ENCODE measurements around the gene MTR. TPM values are rescaled to one million over a fixed set of nuclear protein-coding genes. Genes with fewer than 3 reads are reported as not detected.

Gene MTR
- total RNA-seq, 1 experiment from 2014 or later, result 35.5 TPM

GRCh38 chr1:236830116-236830515 lies 35.0 kb downstream of the MTR start:
- H3K9ac ChIP-seq (ENCODE audit: extremely low read depth, insufficient read length, low read length), result no peak overlapping the region
- H4K8ac ChIP-seq (replicated peaks; ENCODE audit: insufficient read length, low read depth, low read length), result no peak overlapping the region
- Mint-ChIP-seq H3K27ac (no peak overlapping the region), H3K36me3 (ENCODE audit: insufficient read depth in 1 of 3, low read depth in 3 of 3) (peaks cover 4 to 53% (median 35%) of the 10 kb centered on the region in 3 experiments; a peak in 6 of 7 replicates), H3K4me1 (no peaks in the 10 kb centered on the region), H3K27me3 (ENCODE audit: low read depth) (no peaks in the 10 kb centered on the region), H3K4me3 (no peak overlapping the region), H3K9me3 (no peaks in the 10 kb centered on the region)
- no peak overlapping the region for H3K4me2 ChIP-seq (ENCODE audit: insufficient read depth, insufficient read length, low read length)
- no peaks in the 10 kb centered on the region for H3K79me2 ChIP-seq (ENCODE audit: insufficient read depth, low read length)
- H3K79me1 ChIP-seq (ENCODE audit: insufficient read depth, low read depth, low read length, poor library complexity, severe bottlenecking), result peaks cover 2% of the 10 kb centered on the region
- no peak for DNase-seq
- H3K27ac ChIP-seq (ENCODE audit: insufficient read length, low read depth, low read length), result no peak overlapping the region
- no peak overlapping the region for H3K23ac ChIP-seq (ENCODE audit: insufficient read length, low read depth, low read length)
- no peak overlapping the region for H3K14ac ChIP-seq (ENCODE audit: insufficient read depth, low read length)
- H3K56ac ChIP-seq (ENCODE audit: insufficient read length, low read depth, low read length), result no peak overlapping the region
- H3K27me3 ChIP-seq (ENCODE audit: insufficient read depth, low read length), result no peaks in the 10 kb centered on the region
- H2BK5ac ChIP-seq (ENCODE audit: insufficient read length, low read length), result no peak overlapping the region
- no peak overlapping the region for H2BK20ac ChIP-seq (ENCODE audit: low read depth, low read length, poor library complexity, severe bottlenecking)
- H2BK120ac ChIP-seq (ENCODE audit: low read depth, low read length, poor library complexity, severe bottlenecking), result no peak overlapping the region
- H2BK12ac ChIP-seq (ENCODE audit: insufficient read length, low read depth, low read length), result no peak overlapping the region
- H3K4me1 ChIP-seq (ENCODE audit: insufficient read depth, low read length), result no peaks in the 10 kb centered on the region
- H4K20me1 ChIP-seq (ENCODE audit: control insufficient read depth, insufficient read depth, insufficient read length), result no peaks in the 10 kb centered on the region
- no peak overlapping the region for H2AK5ac ChIP-seq (ENCODE audit: insufficient read length, low read length)
- H4K5ac ChIP-seq (ENCODE audit: insufficient read length, low read depth, low read length), result no peak overlapping the region
- H2AFZ ChIP-seq (ENCODE audit: low read length), result no peak overlapping the region
- H3K23me2 ChIP-seq (ENCODE audit: insufficient read length, low read depth, low read length, poor library complexity, severe bottlenecking), result no peaks in the 10 kb centered on the region
- no peak for TF ChIP-seq CTCF (conservative IDR thresholded peaks at IDR 0.05)
- no peak overlapping the region for H3K18ac ChIP-seq (ENCODE audit: insufficient read length, low read depth, low read length)
- no peak overlapping the region for H3K4ac ChIP-seq (ENCODE audit: low read depth, low read length)
- H3K9me3 ChIP-seq (ENCODE audit: control insufficient read depth, low read depth, low read length), result no peaks in the 10 kb centered on the region
- no peak overlapping the region for H3T11ph ChIP-seq (ENCODE audit: low read length)
- H2BK15ac ChIP-seq (ENCODE audit: low read depth, low read length), result no peak overlapping the region
- WGBS (ENCODE audit: extremely low coverage, insufficient read length, low lambda C conversion rate), result no CpG with 5 or more reads among the region's 3 CpGs
- H4K91ac ChIP-seq (ENCODE audit: insufficient read length, low read depth, low read length), result no peak overlapping the region
